GM18507 (cell line): Measurements from ENCODE around the gene ANKS1B.
"Not testable (repeated sequence)": the region's sequence is repeated elsewhere in the genome, so short reads cannot be mapped to it uniquely, and the experiment has no call there.

Experiments used
- DNase-seq: peaks from one replicate; pipeline ENCODE4 v3.0.0; 2011; ENCODE audit warnings: low read depth; ENCODE audit not compliant: insufficient read length; ENCODE audit errors: extremely low spot score
- FAIRE-seq: peaks from 2 replicates; lab custom pipeline; 2011; peaks lifted over from hg19 to GRCh38; lab: Jason Lieb, UNC

ANKS1B gene

GRCh38 chr12:99624591-99624990 lies 360.1 kb downstream of the ANKS1B start:
- FAIRE-seq, result peak; percentile 66
- DNase-seq, result not testable (repeated sequence)

GRCh38 chr12:99620159-99620479 lies 364.6 kb downstream of the ANKS1B start:
- DNase-seq (no peak), FAIRE-seq (no peak)

- peak; percentile 72 for FAIRE-seq
- no peak for DNase-seq
These were observed 365.2 kb downstream of the ANKS1B start for GRCh38 chr12:99619389-99620158.

GRCh38 chr12:99618657-99619056 lies 366.1 kb downstream of the ANKS1B start:
- no peak for FAIRE-seq
- DNase-seq, result no peak

- DNase-seq, result no peak
- FAIRE-seq, result no peak
These were observed 373.1 kb downstream of the ANKS1B start for GRCh38 chr12:99611599-99611998.

- DNase-seq (no peak), FAIRE-seq (no peak)
These were observed 373.6 kb downstream of the ANKS1B start for GRCh38 chr12:99611117-99611516.

GRCh38 chr12:99609455-99610181 lies 375.1 kb downstream of the ANKS1B start:
- FAIRE-seq (no peak), DNase-seq (no peak)

GRCh38 chr12:99600388-99600787 lies 384.3 kb downstream of the ANKS1B start:
- no peak for DNase-seq
- peak; percentile 86 for FAIRE-seq

- no peak for DNase-seq
- FAIRE-seq, result no peak
These were observed 386.0 kb downstream of the ANKS1B start for GRCh38 chr12:99598785-99599184.

- no peak for FAIRE-seq
These were observed 388.0 kb downstream of the ANKS1B start for GRCh38 chr12:99596762-99597161.

GRCh38 chr12:99577125-99577524 lies 407.6 kb downstream of the ANKS1B start:
- FAIRE-seq, DNase-seq: not testable (repeated sequence)

More at GRCh38 chr12:99596762-99597161, 388.0 kb downstream of the ANKS1B start:
- no peak for DNase-seq

GRCh38 chr12:99573980-99574379 lies 410.8 kb downstream of the ANKS1B start:
- DNase-seq (no peak), FAIRE-seq (no peak)

GRCh38 chr12:99567072-99567471 lies 417.7 kb downstream of the ANKS1B start:
- DNase-seq (no peak), FAIRE-seq (no peak)

GRCh38 chr12:99558109-99558508 lies 426.6 kb downstream of the ANKS1B start:
- FAIRE-seq (no peak), DNase-seq (no peak)

GRCh38 chr12:99553461-99553860 lies 431.3 kb downstream of the ANKS1B start:
- DNase-seq, result no peak
- no peak for FAIRE-seq

GRCh38 chr12:99552022-99552421 lies 432.7 kb downstream of the ANKS1B start:
- FAIRE-seq, result no peak
- no peak for DNase-seq

- DNase-seq (no peak), FAIRE-seq (no peak)
These were observed 435.1 kb downstream of the ANKS1B start for GRCh38 chr12:99549651-99550050.

GRCh38 chr12:99549196-99549595 lies 435.5 kb downstream of the ANKS1B start:
- FAIRE-seq (no peak), DNase-seq (no peak)

- FAIRE-seq (no peak), DNase-seq (no peak)
These were observed 440.3 kb downstream of the ANKS1B start for GRCh38 chr12:99544457-99544856.

GRCh38 chr12:99529966-99530365 lies 454.8 kb downstream of the ANKS1B start:
- DNase-seq, result peak; percentile 2
- FAIRE-seq, result peak; percentile 80

- DNase-seq (no peak), FAIRE-seq (no peak)
These were observed 456.3 kb downstream of the ANKS1B start for GRCh38 chr12:99528478-99528877.
